ENCODE results near the gene NPNT. TPM values are rescaled to one million over a fixed set of nuclear protein-coding genes. Genes with fewer than 3 reads are reported as not detected.

NPNT gene
- total and polyA plus RNA-seq, 9 donors, result 4.3 to 49.9 (median 16.0) TPM

- peaks cover 0 to 4% of the 10 kb centered on the region in 2 donors for H3K9me3 ChIP-seq
- H3K4me3 ChIP-seq, result no peak overlapping the region
- intact Hi-C loops (cut with DNase I), result no loop called here
- H3K4me1 ChIP-seq (ENCODE audit: insufficient read depth), result no peaks in the 10 kb centered on the region
- H3K27me3 ChIP-seq, result no peaks in the 10 kb centered on the region
- no peak overlapping the region for H3K27ac ChIP-seq
- no peak for DNase-seq
- TF ChIP-seq EP300 (IDR thresholded peaks at IDR 0.05) (no peak), CTCF (IDR thresholded peaks at IDR 0.05) (no peak), POLR2A (IDR thresholded peaks at IDR 0.05) (no peak)
- 66 to 70% (median 68%) methylated on average over 6 of the region's 6 CpGs for WGBS, 3 donors
- no peaks in the 10 kb centered on the region for H3K36me3 ChIP-seq
Observed at GRCh38 chr4:105994061-105994460, 98.8 kb downstream of the NPNT start.

GRCh38 chr4:105994841-105995501 lies 99.7 kb downstream of the NPNT start:
- DNase-seq, result no peak
- H3K4me3 ChIP-seq, result no peak overlapping the region
- H3K27ac ChIP-seq, result no peak overlapping the region
- 71 to 77% (median 74%) methylated on average over 5 of the region's 5 CpGs for WGBS, 3 donors
- H3K9me3 ChIP-seq, result peaks cover 0 to 4% of the 10 kb centered on the region in 2 donors
- no peaks in the 10 kb centered on the region for H3K27me3 ChIP-seq
- no peaks in the 10 kb centered on the region for H3K4me1 ChIP-seq (ENCODE audit: insufficient read depth)
- TF ChIP-seq CTCF (IDR thresholded peaks at IDR 0.05) (no peak), POLR2A (IDR thresholded peaks at IDR 0.05) (no peak), EP300 (IDR thresholded peaks at IDR 0.05) (no peak)
- intact Hi-C loops (cut with DNase I), result no loop called here
- H3K36me3 ChIP-seq, result no peaks in the 10 kb centered on the region

DNA sequence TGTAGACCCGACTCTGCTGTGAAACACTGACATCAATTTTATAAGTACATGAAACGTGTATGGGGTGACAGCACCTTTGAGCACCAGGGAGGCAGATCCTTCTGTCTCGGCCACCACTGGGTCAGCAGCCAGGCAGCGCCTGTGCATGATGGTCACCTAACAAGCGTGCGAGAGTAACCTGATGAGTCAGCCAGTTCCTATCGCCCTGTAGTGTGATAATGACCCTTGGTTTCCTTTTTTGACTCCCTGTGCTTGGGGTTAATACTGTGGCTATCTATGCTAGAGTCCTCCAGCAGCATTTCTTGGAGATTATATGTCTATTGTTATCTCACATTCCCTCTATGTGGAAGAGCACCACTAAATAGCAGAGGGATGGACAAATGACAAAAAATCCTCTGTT lies 101.6 kb downstream of the NPNT start:
- intact Hi-C loops (cut with DNase I), result no loop called here
- Histone ChIP-seq H3K4me3 (no peak overlapping the region), H3K27ac (no peak overlapping the region), H3K27me3 (no peaks in the 10 kb centered on the region), H3K36me3 (no peaks in the 10 kb centered on the region), H3K9me3 (peaks cover 0 to 4% of the 10 kb centered on the region in 2 donors), H3K4me1 (ENCODE audit: insufficient read depth) (no peaks in the 10 kb centered on the region)
- WGBS, 3 donors, result 82 to 88% (median 85%) methylated on average over 7 of the region's 7 CpGs
- DNase-seq, result no peak
- no peak for TF ChIP-seq POLR2A (IDR thresholded peaks at IDR 0.05)

DNA sequence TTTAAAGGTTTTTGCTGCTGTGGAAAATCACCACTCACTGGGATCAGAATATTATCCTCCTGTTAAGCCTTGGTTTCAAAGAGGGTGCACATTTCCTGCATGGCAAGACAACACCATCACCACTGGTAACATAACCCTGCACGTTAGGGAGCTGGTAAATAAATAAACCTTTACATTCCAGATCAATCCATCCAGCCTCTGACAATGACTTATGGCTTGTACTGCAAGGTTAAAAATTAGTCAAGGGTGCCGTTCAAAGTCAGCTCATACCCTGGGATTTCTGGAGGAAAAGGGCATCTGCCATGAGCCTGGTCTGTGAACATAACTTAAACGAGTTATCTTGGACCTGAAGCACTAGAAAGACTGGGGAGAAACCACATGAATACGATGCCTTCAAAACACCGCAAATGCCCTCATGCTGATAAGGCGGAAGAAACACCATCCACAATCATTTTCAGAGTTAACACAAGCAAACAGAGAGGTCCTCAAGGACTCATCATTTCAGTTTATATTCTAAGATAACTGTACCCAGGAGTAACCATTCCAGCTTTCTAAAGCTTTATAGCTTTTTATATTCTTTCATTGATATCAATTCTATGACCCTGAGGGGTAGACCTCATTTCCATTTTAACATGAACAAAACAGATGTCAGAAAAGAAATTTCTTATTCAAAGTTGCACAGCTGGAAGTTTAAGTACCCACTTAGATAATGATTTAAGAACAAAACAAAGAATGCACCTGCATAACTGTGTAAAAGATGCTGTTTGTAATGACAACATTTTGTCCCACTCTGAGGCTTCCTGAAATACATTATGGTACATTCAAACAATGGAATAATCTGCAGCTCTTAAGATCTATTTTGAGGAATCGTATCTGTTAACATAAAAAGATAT lies 103.1 kb downstream of the NPNT start:
- Histone ChIP-seq H3K4me3 (no peak overlapping the region), H3K9me3 (peaks cover 0 to 4% of the 10 kb centered on the region in 2 donors), H3K27me3 (no peaks in the 10 kb centered on the region), H3K36me3 (no peaks in the 10 kb centered on the region), H3K27ac (no peak overlapping the region), H3K4me1 (ENCODE audit: insufficient read depth) (no peaks in the 10 kb centered on the region)
- intact Hi-C loops (cut with DNase I), result no loop called here
- WGBS, 3 donors, result 52 to 58% (median 57%) methylated on average over 7 of the region's 7 CpGs
- no peak for DNase-seq
- TF ChIP-seq POLR2A (IDR thresholded peaks at IDR 0.05) (no peak), CTCF (IDR thresholded peaks at IDR 0.05) (no peak), EP300 (IDR thresholded peaks at IDR 0.05) (no peak)

GRCh38 chr4:106002994-106003393 lies 107.7 kb downstream of the NPNT start:
- no peak for DNase-seq
- no peak overlapping the region for H3K4me3 ChIP-seq
- no peaks in the 10 kb centered on the region for H3K9me3 ChIP-seq
- 61 to 72% (median 63%) methylated on average over 2 of the region's 2 CpGs for WGBS, 3 donors
- no peak for TF ChIP-seq EP300 (IDR thresholded peaks at IDR 0.05)
- no peak for TF ChIP-seq CTCF (IDR thresholded peaks at IDR 0.05)
- no peak for TF ChIP-seq POLR2A (IDR thresholded peaks at IDR 0.05)
- intact Hi-C loops (cut with DNase I), result no loop called here
- H3K4me1 ChIP-seq (ENCODE audit: insufficient read depth), result no peaks in the 10 kb centered on the region
- no peak overlapping the region for H3K27ac ChIP-seq
- H3K36me3 ChIP-seq, result no peaks in the 10 kb centered on the region
- no peaks in the 10 kb centered on the region for H3K27me3 ChIP-seq
